Peyer's patch (tissue), 4 donors: ENCODE data around the gene VAV3. TPM values are rescaled to one million over a fixed set of nuclear protein-coding genes. Genes with fewer than 3 reads are reported as not detected.

Experiments
- DNase-seq, 3 donors: peaks; one replicate each; pipeline ENCODE4 v3.0.0-alpha.2; 2017 to 2019
- H3K27ac ChIP-seq, 4 donors: fragments of 200-600 bp; sonication (generic); one replicate each; pipeline ENCODE4 v1.5.1; 2016 to 2019
- H3K27me3 ChIP-seq, 2 donors: fragments of 200-600 bp; sonication (generic); one replicate each; pipeline ENCODE4 v1.5.1; 2019
- H3K36me3 ChIP-seq, 3 donors: fragments of 200-600 bp; sonication (generic); one replicate each; pipeline ENCODE4 v1.5.1; 2016 to 2019
- H3K4me1 ChIP-seq, 4 donors: fragments of 200-600 bp; sonication (generic); one replicate each; pipeline ENCODE4 v1.5.1; 2016 to 2019
- H3K4me3 ChIP-seq, 4 donors: fragments of 200-600 bp; sonication (generic); 1 replicate in 3 of 4; 2 replicates in 1 of 4; pipeline ENCODE4 v1.5.1; 2016 to 2019; ENCODE audit warnings: mild to moderate bottlenecking in 1 of 4
- H3K9me3 ChIP-seq, 4 donors: fragments of 200-600 bp; sonication (generic); one replicate each; pipeline ENCODE4 v1.5.1; 2016 to 2019; ENCODE audit warnings: mild to moderate bottlenecking in 1 of 4
- CTCF ChIP-seq, 6 experiments: fragments of 450-650 bp in 4 of 6; fragments of 200-600 bp in 2 of 6; sonication (generic) in 1 of 6; IDR thresholded peaks; one replicate each; pipeline ENCODE4 v1.5.1; 2017 to 2019; ENCODE audit warnings: antibody characterized with exemption in 6 of 6, mild to moderate bottlenecking in 3 of 6, moderate library complexity in 1 of 6
- POLR2A ChIP-seq, 2 donors: fragments of 450-650 bp; IDR thresholded peaks; one replicate each; pipeline ENCODE4 v1.5.1; 2017; ENCODE audit warnings: antibody characterized with exemption in 2 of 2, mild to moderate bottlenecking in 2 of 2, moderate library complexity in 2 of 2
- total RNA-seq, 4 donors: library from RNA; depleted of rRNA; stranded (reverse); fragments of >200 nt; gene quantifications; one replicate each; pipeline ENCODE4 v1.1.0, GENCODE V29; 2016

The VAV3 gene
- total RNA-seq, 4 donors from 2014 or later: 32.1 to 60.9 (median 41.5) TPM

DNA sequence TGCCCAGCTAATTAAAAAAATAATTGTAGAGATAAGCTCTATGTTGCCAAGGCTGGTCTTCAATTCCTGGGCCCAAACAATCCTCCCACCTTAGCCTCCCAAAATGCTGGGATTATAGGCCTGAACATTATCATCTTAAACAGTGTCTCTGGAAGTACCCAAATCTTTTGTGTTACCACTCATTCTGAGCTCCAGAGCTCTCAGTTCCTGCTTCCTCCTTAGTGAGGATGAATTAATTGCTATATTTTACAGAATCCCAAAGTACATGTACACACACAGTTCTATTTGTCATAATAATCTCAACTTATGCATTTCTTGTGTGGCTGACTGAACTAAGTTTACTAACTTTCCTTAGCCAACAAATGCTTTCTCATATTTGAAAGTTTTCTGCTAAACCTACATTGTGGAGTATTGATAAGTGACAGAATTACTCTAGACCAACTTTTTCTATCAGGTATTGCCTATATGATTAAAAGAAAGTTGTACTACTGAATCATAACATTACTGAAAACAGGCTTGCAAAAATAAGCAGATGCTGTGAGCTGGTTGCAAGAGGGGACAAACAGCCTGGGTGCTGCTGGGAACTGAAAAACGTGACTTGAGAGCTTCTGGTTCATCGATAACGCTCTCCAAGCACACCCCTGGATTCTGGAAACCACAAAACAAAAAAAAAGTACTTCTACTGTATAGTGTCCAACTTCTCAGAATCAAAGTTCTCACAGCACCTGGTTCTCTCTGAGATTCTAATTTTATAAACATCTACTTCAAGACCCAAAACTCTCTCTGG is 15.3 kb downstream of the VAV3 start:
- TF ChIP-seq CTCF (IDR thresholded peaks at IDR 0.05): no peak
- TF ChIP-seq POLR2A (IDR thresholded peaks at IDR 0.05): no peak
- no peak overlapping the region for H3K27ac ChIP-seq
- no peaks in the 10 kb centered on the region for H3K9me3 ChIP-seq
- no peaks in the 10 kb centered on the region for H3K27me3 ChIP-seq
- DNase-seq: no peak
- no peak overlapping the region for H3K4me3 ChIP-seq
- no peaks in the 10 kb centered on the region for H3K36me3 ChIP-seq
- H3K4me1 ChIP-seq: no peaks in the 10 kb centered on the region

DNA sequence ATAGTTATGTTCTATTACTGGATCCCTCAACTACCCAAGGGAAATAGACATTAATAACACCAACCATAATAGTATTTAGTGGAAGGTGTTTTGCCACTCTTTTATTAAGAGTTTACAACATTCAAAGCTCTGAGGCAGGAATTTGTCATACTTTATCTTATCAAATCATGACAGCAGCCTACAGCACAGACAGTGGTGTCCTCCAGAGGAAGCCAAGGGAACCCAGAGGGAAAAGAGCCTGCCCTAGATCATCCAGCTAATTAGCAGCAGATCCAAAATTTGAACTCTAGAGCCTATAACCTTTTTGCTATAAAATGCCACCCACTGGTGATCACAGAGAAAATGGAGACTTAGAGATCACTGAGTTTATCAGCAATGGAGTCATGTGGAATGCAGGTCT is 18.2 kb downstream of the VAV3 start:
- Histone ChIP-seq H3K27me3 (no peaks in the 10 kb centered on the region), H3K36me3 (no peaks in the 10 kb centered on the region), H3K4me1 (no peaks in the 10 kb centered on the region), H3K9me3 (no peaks in the 10 kb centered on the region), H3K27ac (no peak overlapping the region), H3K4me3 (no peak overlapping the region)
- DNase-seq: no peak
- TF ChIP-seq POLR2A (IDR thresholded peaks at IDR 0.05): no peak
- no peak for TF ChIP-seq CTCF (IDR thresholded peaks at IDR 0.05)

- Histone ChIP-seq H3K4me3 (no peak overlapping the region), H3K36me3 (no peaks in the 10 kb centered on the region), H3K4me1 (no peaks in the 10 kb centered on the region), H3K27me3 (no peaks in the 10 kb centered on the region), H3K9me3 (no peaks in the 10 kb centered on the region), H3K27ac (no peak overlapping the region)
- no peak for TF ChIP-seq CTCF (IDR thresholded peaks at IDR 0.05)
- TF ChIP-seq POLR2A (IDR thresholded peaks at IDR 0.05): no peak
- no peak for DNase-seq
Measured at GRCh38 chr1:107943694-107944093, 21.3 kb downstream of the VAV3 start.

DNA sequence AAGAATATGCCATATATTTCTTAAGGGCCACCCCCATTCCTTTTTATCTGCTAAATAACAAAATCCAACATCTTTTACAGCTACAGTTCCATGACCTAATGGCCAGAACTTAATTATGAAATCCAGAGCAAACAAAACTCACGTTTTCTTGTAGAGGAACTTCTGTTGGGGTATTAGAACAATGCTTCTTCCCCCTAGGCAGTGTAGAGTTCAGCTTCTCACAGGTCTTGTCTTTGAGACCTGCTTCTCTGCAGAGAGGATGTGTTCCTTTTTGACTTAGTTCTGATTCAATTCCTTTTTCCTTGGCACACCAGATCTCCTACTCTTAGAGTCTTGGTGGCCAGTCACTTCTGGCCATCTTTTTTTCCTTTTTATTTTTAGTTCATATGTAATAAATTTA is 22.2 kb downstream of the VAV3 start:
- no peak for DNase-seq
- Histone ChIP-seq H3K4me1 (no peaks in the 10 kb centered on the region), H3K9me3 (no peaks in the 10 kb centered on the region), H3K4me3 (no peak overlapping the region), H3K27me3 (no peaks in the 10 kb centered on the region), H3K36me3 (no peaks in the 10 kb centered on the region), H3K27ac (no peak overlapping the region)
- no peak for TF ChIP-seq CTCF (IDR thresholded peaks at IDR 0.05)
- no peak for TF ChIP-seq POLR2A (IDR thresholded peaks at IDR 0.05)

DNA sequence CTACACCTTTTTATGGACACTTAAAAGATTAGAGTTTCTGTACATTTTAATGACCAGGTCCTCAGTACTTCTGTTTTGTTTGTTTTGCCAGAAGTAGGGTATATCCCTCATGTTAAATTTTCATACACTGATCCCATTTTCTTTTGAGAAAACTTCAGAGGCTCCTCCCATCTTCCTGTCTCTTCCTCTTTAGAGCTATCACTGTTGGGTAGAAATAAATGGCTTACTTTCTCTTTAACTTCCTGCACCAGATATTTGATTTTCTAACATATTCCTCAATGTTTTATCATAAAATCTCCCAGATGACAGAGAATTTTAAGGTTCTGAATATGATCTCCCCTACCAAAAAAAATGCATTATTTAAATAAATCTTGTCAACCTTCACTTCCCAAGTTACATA is 23.4 kb downstream of the VAV3 start:
- no peak for DNase-seq
- Histone ChIP-seq H3K27ac (no peak overlapping the region), H3K36me3 (no peaks in the 10 kb centered on the region), H3K4me3 (no peak overlapping the region), H3K9me3 (no peaks in the 10 kb centered on the region), H3K4me1 (peaks cover 0 to 6% (median 2%) of the 10 kb centered on the region in 4 donors), H3K27me3 (no peaks in the 10 kb centered on the region)
- TF ChIP-seq POLR2A (IDR thresholded peaks at IDR 0.05): no peak
- no peak for TF ChIP-seq CTCF (IDR thresholded peaks at IDR 0.05)
